Neutrophil (primary cell): ENCODE measurements around the gene LAPTM5.

Experiments used
- H3K27ac ChIP-seq: fragments of 200-600 bp; sonication (generic); 2 replicates; pipeline ENCODE4 v1.5.1; 2016; ENCODE audit warnings: mild to moderate bottlenecking, moderate library complexity
- H3K27me3 ChIP-seq: fragments of 200-600 bp; sonication (generic); 2 replicates; pipeline ENCODE4 v1.6.0; 2016; ENCODE audit warnings: mild to moderate bottlenecking
- H3K36me3 ChIP-seq: fragments of 200-600 bp; sonication (generic); 2 replicates; pipeline ENCODE4 v1.5.1; 2017
- H3K4me1 ChIP-seq, 2 experiments: fragments of 200-600 bp in 1 of 2; sonication (generic) in 1 of 2; 1 replicate in 1 of 2; 2 replicates in 1 of 2; pipeline versions ENCODE4 v1.5.1 to v1.6.1; 2013 to 2016; ENCODE audit warnings: low read depth in 1 of 2, low read length in 1 of 2, mild to moderate bottlenecking in 1 of 2, moderate library complexity in 1 of 2; ENCODE audit not compliant: control insufficient read depth in 1 of 2, insufficient read depth in 1 of 2
- H3K4me3 ChIP-seq, 2 experiments: fragments of 200-600 bp in 1 of 2; sonication (generic) in 1 of 2; 1 replicate in 1 of 2; 2 replicates in 1 of 2; pipeline ENCODE4 v1.5.1; 2013 to 2016; ENCODE audit warnings: low read depth in 1 of 2, low read length in 1 of 2, mild to moderate bottlenecking in 1 of 2, moderate library complexity in 1 of 2
- H3K9me3 ChIP-seq: fragments of 200-600 bp; sonication (generic); 2 replicates; pipeline ENCODE4 v1.5.1; 2016
- TF ChIP-seq, protein P1 (sequence below): fragments of 200-600 bp; sonication (generic); IDR thresholded peaks from 2 replicates; pipeline ENCODE4 v1.5.1; 2016; ENCODE audit warnings: antibody characterized with exemption

The LAPTM5 gene

DNA sequence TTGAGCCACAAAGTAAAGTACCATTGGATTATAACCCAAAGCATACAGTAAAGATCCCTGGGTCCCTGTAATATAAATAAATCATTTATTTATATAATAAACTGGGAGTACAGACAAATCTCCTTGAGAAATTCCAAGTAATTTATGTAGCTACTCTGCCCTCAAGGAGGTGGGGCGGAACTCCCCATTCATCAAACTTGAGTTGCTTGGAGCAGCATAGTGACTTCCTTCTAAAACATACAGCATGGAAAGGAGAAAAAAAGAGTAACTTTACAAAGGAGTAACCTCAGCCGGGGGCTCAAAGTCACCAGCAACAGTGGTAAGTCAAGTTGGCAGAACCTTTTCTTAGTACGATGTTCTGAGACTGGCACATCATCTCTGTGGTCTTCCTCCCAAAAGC is 4.5 kb downstream of the LAPTM5 start:
- Histone ChIP-seq H3K4me3 (peak overlapping the region; percentile 95 to 98), H3K36me3 (peaks cover 69% of the 10 kb centered on the region), H3K27me3 (no peaks in the 10 kb centered on the region), H3K9me3 (no peaks in the 10 kb centered on the region), H3K4me1 (peaks cover 91 to 97% of the 10 kb centered on the region in 2 experiments), H3K27ac (peak overlapping the region; percentile 100)
- TF ChIP-seq, protein P1, sequence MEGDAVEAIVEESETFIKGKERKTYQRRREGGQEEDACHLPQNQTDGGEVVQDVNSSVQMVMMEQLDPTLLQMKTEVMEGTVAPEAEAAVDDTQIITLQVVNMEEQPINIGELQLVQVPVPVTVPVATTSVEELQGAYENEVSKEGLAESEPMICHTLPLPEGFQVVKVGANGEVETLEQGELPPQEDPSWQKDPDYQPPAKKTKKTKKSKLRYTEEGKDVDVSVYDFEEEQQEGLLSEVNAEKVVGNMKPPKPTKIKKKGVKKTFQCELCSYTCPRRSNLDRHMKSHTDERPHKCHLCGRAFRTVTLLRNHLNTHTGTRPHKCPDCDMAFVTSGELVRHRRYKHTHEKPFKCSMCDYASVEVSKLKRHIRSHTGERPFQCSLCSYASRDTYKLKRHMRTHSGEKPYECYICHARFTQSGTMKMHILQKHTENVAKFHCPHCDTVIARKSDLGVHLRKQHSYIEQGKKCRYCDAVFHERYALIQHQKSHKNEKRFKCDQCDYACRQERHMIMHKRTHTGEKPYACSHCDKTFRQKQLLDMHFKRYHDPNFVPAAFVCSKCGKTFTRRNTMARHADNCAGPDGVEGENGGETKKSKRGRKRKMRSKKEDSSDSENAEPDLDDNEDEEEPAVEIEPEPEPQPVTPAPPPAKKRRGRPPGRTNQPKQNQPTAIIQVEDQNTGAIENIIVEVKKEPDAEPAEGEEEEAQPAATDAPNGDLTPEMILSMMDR: no peak

DNA sequence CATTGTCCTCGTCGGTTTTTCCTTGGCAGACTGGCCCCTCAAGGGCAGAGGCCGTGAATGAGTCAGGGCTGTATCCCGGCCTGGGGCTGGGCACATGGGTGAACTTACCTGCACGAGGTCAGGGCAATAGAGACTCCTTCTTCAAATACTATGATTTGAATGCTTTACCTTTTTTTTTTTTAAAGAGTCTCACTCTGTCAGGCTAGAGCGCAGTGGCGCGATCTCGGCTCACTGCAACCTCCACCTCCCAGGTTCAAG is 5.0 kb downstream of the LAPTM5 start:
- H3K4me3 ChIP-seq: peak overlapping the region in 1 of 2 experiments; percentile 95
- no peaks in the 10 kb centered on the region for H3K9me3 ChIP-seq
- H3K4me1 ChIP-seq: peaks cover 92 to 97% of the 10 kb centered on the region in 2 experiments
- TF ChIP-seq, protein P1: no peak
- peaks cover 74% of the 10 kb centered on the region for H3K36me3 ChIP-seq
- peak overlapping the region; percentile 100 for H3K27ac ChIP-seq
- H3K27me3 ChIP-seq: no peaks in the 10 kb centered on the region

DNA sequence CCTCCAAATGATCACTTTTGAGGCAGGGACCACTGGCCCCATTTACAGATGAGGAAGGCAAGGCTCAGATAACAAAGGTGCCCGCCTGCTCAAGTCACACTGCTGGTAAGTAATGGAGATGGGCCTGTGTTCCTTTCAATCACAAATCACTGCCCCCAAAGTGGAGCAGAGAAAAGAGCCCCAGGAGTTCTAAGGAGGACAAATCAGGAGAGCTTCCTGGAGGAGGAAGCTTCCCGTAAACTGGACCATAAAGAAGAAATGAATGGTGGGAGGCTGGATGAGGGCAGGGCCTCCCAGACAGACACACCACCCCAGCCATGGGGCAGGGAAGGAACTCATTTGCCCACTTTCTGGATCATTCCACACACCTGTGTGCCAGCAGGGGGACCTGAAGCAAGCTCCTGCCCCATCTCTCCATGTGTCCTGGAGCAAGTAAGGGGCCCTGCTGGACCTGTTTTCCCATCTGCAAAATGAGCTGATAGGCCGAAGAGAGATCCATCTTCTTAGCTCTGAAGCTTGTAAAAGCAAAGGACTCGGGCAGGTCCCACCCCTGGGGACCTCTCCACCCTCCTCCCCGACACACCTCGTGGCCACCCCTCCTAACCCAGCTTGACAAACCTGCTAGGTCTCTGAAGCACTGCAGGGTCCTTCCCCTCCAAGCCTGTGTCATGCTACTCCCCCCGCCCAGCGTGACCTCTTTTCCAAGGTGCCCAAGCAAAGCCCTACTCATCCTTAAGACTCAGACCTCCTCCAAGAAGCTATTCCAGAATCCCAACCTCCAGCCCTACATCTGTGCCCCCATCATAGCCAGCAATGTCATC is 5.5 kb downstream of the LAPTM5 start:
- peak overlapping the region in 1 of 2 experiments; percentile 95 for H3K4me3 ChIP-seq
- H3K27me3 ChIP-seq: no peaks in the 10 kb centered on the region
- peaks cover 95 to 100% of the 10 kb centered on the region in 2 experiments for H3K4me1 ChIP-seq
- no peaks in the 10 kb centered on the region for H3K9me3 ChIP-seq
- TF ChIP-seq, protein P1: no peak
- H3K36me3 ChIP-seq: peaks cover 79% of the 10 kb centered on the region
- peak overlapping the region; percentile 100 for H3K27ac ChIP-seq

DNA sequence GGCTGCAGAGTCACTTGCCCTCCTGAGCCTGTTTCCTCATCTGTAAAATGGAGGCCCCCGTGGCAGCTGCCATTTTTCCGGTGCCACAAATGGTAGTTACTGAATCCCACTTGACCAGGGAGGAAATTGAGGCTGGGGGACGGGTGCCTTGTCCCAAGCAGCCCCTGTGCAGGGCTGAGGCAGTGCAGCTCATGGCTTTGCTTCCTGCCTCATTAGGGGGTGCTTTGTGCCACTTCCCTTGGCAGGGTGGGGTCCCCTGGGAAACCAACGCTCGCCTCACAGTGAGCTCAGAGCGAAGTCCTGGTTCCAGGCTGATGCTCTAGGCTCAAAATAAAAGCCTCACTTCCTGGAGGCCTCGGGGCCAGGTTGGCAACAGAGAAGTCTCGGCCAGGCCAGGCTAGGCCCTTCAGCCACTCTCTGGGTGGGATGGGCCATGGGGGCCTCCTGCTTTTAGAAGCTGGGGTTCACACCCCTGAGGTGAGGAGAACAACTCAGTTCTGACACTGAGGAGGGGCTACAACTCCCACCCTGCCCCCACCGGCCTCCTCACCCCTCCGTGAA is 6.8 kb downstream of the LAPTM5 start:
- no peaks in the 10 kb centered on the region for H3K27me3 ChIP-seq
- no peaks in the 10 kb centered on the region for H3K9me3 ChIP-seq
- H3K27ac ChIP-seq: peak overlapping the region; percentile 100
- H3K4me1 ChIP-seq: peaks cover 100% of the 10 kb centered on the region in 2 experiments
- H3K4me3 ChIP-seq: peak overlapping the region; percentile 16 to 45
- H3K36me3 ChIP-seq: peaks cover 85% of the 10 kb centered on the region
- TF ChIP-seq, protein P1: no peak

DNA sequence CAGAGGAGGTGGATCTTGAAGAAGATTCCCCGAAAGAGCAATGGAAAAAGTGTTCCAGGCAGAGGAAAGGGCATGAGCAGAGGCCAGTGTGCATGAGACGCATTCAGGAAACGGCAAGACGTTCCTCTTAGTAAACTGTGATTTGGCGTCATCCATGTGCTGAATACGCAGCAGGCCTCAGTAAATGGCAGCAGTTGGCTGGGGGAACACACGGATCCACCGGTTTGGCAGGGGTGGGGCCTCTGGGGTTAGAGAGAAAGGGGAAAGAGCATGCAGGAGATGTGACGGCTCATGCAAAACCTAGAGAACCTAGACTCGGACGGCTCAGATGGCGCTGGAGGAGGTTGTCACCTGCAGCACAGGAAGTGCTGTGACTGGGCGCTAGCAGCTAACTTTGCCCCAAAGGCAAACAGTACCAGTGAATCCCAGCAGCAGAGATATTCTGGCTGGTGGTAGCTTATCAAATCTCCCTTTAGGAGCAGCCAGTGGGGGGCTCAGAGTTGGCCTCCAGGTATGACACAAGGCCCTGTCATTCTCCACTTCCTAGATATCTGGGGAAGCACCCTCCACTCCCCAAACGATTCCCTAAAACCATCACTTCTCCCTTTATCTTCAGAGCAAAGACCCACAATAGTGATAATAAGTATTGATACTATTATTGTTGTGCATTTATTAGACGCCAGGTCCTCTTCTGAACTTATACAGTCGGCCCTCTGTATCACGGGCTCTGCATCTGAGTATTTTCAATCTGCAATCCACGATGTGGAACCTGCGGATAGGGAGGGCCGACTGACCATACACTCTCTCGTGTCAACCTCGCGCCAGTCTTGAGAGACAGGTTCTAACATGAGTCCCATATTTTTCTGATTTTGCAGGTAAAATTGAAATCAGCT is 7.6 kb downstream of the LAPTM5 start:
- Histone ChIP-seq H3K4me1 (peaks cover 99 to 100% of the 10 kb centered on the region in 2 experiments), H3K9me3 (no peaks in the 10 kb centered on the region), H3K27ac (peak overlapping the region; percentile 100), H3K36me3 (peaks cover 87% of the 10 kb centered on the region), H3K27me3 (no peaks in the 10 kb centered on the region), H3K4me3 (peak overlapping the region in 1 of 2 experiments; percentile 45)
- TF ChIP-seq, protein P1: no peak
